ENCODE results near the gene TMEM131. TPM values are rescaled to one million over a fixed set of nuclear protein-coding genes. Genes with fewer than 3 reads are reported as not detected.

The TMEM131 gene
- total RNA-seq, 4 donors from 2014 or later, result 78.4 to 86.4 (median 80.5) TPM

DNA sequence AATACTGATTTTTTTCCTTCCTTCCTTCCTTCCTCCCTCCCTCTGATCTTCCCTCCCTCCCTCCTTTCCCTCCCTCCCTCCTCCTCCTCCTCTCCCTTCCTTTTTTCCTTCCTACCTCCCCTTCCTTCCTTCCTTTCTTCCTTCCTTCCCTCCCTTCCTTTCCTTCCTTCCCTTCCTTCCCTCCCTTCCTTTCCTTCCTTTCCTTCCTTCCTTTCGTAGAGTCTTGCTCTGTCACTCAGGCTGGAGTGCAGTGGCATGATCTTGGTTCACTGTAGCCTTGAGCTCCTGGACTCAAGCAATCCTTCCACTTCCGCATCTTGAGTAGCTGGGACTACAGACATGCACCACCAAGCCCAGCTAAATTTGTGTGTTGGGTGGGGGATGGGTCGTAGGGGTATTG, 8.9 kb upstream of the TMEM131 start:
- H3K27me3 ChIP-seq, result no peaks in the 10 kb centered on the region
- no peaks in the 10 kb centered on the region for H3K4me1 ChIP-seq
- intact Hi-C loops (cut with DNase I; ENCODE audit: low total_unique reads) (no loop called here), in situ Hi-C loops (cut with MboI; ENCODE audit: low pct_ligation_motif_present in 1 of 4, low pct_unique_long_range_greater_than_20kb in 1 of 4, low sequenced_read_pairs in 3 of 4) (no loop called here)
- 94 to 100% methylated on average over 1 to 3 of the region's 3 CpGs for WGBS, 2 donors (ENCODE audit: low coverage in 1 of 2)
- no peak overlapping the region for H3K4me3 ChIP-seq
- H3K9me3 ChIP-seq, result no peaks in the 10 kb centered on the region
- no peak overlapping the region for H3K27ac ChIP-seq
- no peak for DNase-seq
- TF ChIP-seq, protein P1, sequence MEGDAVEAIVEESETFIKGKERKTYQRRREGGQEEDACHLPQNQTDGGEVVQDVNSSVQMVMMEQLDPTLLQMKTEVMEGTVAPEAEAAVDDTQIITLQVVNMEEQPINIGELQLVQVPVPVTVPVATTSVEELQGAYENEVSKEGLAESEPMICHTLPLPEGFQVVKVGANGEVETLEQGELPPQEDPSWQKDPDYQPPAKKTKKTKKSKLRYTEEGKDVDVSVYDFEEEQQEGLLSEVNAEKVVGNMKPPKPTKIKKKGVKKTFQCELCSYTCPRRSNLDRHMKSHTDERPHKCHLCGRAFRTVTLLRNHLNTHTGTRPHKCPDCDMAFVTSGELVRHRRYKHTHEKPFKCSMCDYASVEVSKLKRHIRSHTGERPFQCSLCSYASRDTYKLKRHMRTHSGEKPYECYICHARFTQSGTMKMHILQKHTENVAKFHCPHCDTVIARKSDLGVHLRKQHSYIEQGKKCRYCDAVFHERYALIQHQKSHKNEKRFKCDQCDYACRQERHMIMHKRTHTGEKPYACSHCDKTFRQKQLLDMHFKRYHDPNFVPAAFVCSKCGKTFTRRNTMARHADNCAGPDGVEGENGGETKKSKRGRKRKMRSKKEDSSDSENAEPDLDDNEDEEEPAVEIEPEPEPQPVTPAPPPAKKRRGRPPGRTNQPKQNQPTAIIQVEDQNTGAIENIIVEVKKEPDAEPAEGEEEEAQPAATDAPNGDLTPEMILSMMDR (IDR thresholded peaks at IDR 0.05), result no peak
- TF ChIP-seq POLR2A (IDR thresholded peaks at IDR 0.05) (no peak), POLR2AphosphoS5 (IDR thresholded peaks at IDR 0.05) (no peak), EP300 (IDR thresholded peaks at IDR 0.05; ENCODE audit: low read depth) (no peak)
- no peaks in the 10 kb centered on the region for H3K36me3 ChIP-seq

DNA sequence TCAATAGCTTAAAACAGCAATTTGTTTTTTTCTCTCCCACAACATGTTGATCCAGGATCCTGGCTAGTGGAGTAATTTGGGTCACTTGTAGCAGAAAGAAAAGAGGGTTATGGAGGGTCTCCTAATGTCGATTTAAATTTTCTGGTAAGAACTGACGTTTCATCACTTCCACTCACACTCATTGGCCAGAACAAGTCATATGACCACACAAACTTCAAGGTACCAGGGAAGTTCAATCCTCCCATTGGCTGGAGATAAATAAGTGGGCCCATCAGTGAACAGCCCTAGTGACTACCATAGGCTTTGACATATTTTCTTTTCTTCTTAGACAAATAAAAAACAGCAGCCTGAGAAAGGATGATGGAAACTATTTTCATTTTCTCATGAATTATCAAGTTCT, 8.3 kb upstream of the TMEM131 start:
- Histone ChIP-seq H3K36me3 (no peaks in the 10 kb centered on the region), H3K27me3 (no peaks in the 10 kb centered on the region), H3K4me1 (no peaks in the 10 kb centered on the region), H3K4me3 (no peak overlapping the region), H3K9me3 (no peaks in the 10 kb centered on the region), H3K27ac (no peak overlapping the region)
- DNase-seq, result no peak
- 90 to 94% methylated on average over 2 of the region's 2 CpGs for WGBS, 2 donors (ENCODE audit: low coverage in 1 of 2)
- TF ChIP-seq, protein P1 (IDR thresholded peaks at IDR 0.05), result no peak
- TF ChIP-seq EP300 (IDR thresholded peaks at IDR 0.05; ENCODE audit: low read depth) (no peak), POLR2A (IDR thresholded peaks at IDR 0.05) (no peak), POLR2AphosphoS5 (IDR thresholded peaks at IDR 0.05) (no peak)
- in situ Hi-C loops (cut with MboI; ENCODE audit: low pct_ligation_motif_present in 1 of 4, low pct_unique_long_range_greater_than_20kb in 1 of 4, low sequenced_read_pairs in 3 of 4), result no loop called here
- intact Hi-C loops (cut with DNase I; ENCODE audit: low total_unique reads), result no loop called here

DNA sequence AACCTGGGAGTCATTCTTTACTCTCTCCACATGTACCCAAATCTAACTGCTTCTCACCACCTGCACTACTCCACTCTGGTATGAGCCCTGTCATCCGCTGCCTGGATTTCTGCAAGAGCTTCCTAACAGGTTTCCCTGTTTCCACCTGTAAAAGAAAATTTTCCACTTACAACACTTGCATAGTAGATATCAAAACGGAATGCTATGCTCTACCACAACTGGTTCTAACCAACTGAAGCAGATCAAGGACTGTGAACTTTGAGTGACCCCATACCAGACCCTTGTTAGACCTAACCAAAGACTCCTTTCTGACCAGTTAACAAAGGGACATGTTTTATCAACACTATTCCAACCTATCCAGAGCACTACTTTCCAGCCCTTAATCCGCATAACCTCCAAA, 3.8 kb upstream of the TMEM131 start:
- H3K4me3 ChIP-seq, result no peak overlapping the region
- H3K27ac ChIP-seq, result no peak overlapping the region
- WGBS, 2 donors (ENCODE audit: low coverage in 1 of 2), result 82 to 89% methylated on average over 1 to 3 of the region's 3 CpGs
- no peak for TF ChIP-seq POLR2AphosphoS5 (IDR thresholded peaks at IDR 0.05)
- TF ChIP-seq POLR2A (IDR thresholded peaks at IDR 0.05), result no peak
- TF ChIP-seq EP300 (IDR thresholded peaks at IDR 0.05; ENCODE audit: low read depth), result no peak
- TF ChIP-seq, protein P1 (IDR thresholded peaks at IDR 0.05), result no peak
- peaks cover 0 to 6% (median 5%) of the 10 kb centered on the region in 4 donors for H3K4me1 ChIP-seq
- no peaks in the 10 kb centered on the region for H3K9me3 ChIP-seq
- intact Hi-C loops (cut with DNase I; ENCODE audit: low total_unique reads), result no loop called here
- no peaks in the 10 kb centered on the region for H3K36me3 ChIP-seq
- DNase-seq, result no peak
- H3K27me3 ChIP-seq, result no peaks in the 10 kb centered on the region
- in situ Hi-C loops (cut with MboI; ENCODE audit: low pct_ligation_motif_present in 1 of 4, low pct_unique_long_range_greater_than_20kb in 1 of 4, low sequenced_read_pairs in 3 of 4), result no loop called here

DNA sequence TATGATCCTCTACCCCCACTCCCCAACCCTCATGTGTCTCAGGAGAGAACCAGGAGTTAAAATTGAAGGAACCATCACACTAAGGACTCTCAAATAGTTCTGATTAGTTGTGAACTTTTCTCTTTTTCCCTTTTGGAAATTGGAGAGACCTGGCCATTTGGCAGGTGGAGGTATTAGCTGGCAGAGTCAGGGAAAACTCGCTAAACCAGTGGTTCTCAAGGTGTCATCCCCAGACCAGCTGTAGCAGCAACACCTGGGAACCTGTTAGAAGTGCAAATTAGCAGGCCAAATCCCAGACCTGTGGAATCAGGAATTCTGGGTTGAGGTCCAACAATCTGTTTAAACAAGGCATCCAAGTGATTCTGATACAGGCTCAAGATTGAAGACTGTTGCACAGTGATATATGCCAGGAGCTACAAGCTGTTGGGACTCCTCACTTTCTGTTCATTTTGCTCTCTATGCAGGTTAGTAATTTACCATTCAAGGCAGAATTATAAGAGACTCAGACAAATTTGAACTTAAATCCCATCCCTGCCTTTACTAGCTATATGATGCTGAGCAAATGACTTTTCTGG, 2.8 kb upstream of the TMEM131 start:
- WGBS, 2 donors (ENCODE audit: low coverage in 1 of 2), result 64% methylated on average over 1 of the region's 1 CpG; no CpG with 5 or more reads in 1 of the 2 donors
- no peak for DNase-seq
- no peaks in the 10 kb centered on the region for H3K27me3 ChIP-seq
- in situ Hi-C loops (cut with MboI; ENCODE audit: low pct_ligation_motif_present in 1 of 4, low pct_unique_long_range_greater_than_20kb in 1 of 4, low sequenced_read_pairs in 3 of 4) (no loop called here), intact Hi-C loops (cut with DNase I; ENCODE audit: low total_unique reads) (no loop called here)
- peaks cover 5 to 15% (median 13%) of the 10 kb centered on the region in 4 donors for H3K4me1 ChIP-seq
- no peak overlapping the region for H3K4me3 ChIP-seq
- H3K27ac ChIP-seq, result no peak overlapping the region
- TF ChIP-seq, protein P1 (IDR thresholded peaks at IDR 0.05), result no peak
- TF ChIP-seq EP300 (IDR thresholded peaks at IDR 0.05; ENCODE audit: low read depth) (no peak), POLR2AphosphoS5 (IDR thresholded peaks at IDR 0.05) (no peak), POLR2A (IDR thresholded peaks at IDR 0.05) (no peak)
- H3K36me3 ChIP-seq, result no peaks in the 10 kb centered on the region
- no peaks in the 10 kb centered on the region for H3K9me3 ChIP-seq

Measured in transverse colon (tissue), 4 donors.